Stimulated activated CD8-positive, alpha-beta memory T cell treated with anti-CD3 and anti-CD28 coated beads, Interleukin-2, amount 100 ng/mL, for 1 hour (primary cell): ENCODE results near the gene CDC42BPG.

Source experiments
- DNase-seq, 2 donors: peaks; one replicate each; pipeline ENCODE4 v3.0.0-alpha.2; 2020; ENCODE audit warnings: low read depth in 2 of 2

CDC42BPG gene

GRCh38 chr11:64805481-64805880 is 39.0 kb downstream of the CDC42BPG start:
- DNase-seq = no peak

- DNase-seq = no peak
Measured at GRCh38 chr11:64804346-64805210, 39.9 kb downstream of the CDC42BPG start.

GRCh38 chr11:64803846-64804345 is 40.6 kb downstream of the CDC42BPG start:
- no peak for DNase-seq

GRCh38 chr11:64803158-64803845 is 41.2 kb downstream of the CDC42BPG start, which contains the start of gene MAP4K2:
MAP4K2 (minus strand) TSS chr11:64803214; CDS start chr11:64803149, 65 bp downstream.
- DNase-seq = peak; percentile 68 to 76

- no peak for DNase-seq
Measured at GRCh38 chr11:64802370-64803157, 41.9 kb downstream of the CDC42BPG start.

GRCh38 chr11:64801561-64802369 is 42.7 kb downstream of the CDC42BPG start:
- DNase-seq = no peak

GRCh38 chr11:64801158-64801464 is 43.3 kb downstream of the CDC42BPG start:
- no peak for DNase-seq

GRCh38 chr11:64800303-64801157 is 43.9 kb downstream of the CDC42BPG start:
- no peak for DNase-seq

GRCh38 chr11:64799623-64800302 is 44.7 kb downstream of the CDC42BPG start:
- no peak for DNase-seq

- DNase-seq = no peak
Measured at GRCh38 chr11:64799256-64799622, 45.2 kb downstream of the CDC42BPG start.

GRCh38 chr11:64796757-64797541 is 47.5 kb downstream of the CDC42BPG start:
- DNase-seq = no peak

- no peak for DNase-seq
Measured at GRCh38 chr11:64796047-64796756, 48.3 kb downstream of the CDC42BPG start.

GRCh38 chr11:64794526-64794925 is 49.9 kb downstream of the CDC42BPG start:
- no peak for DNase-seq

GRCh38 chr11:64793271-64794160 is 50.9 kb downstream of the CDC42BPG start:
- no peak for DNase-seq

GRCh38 chr11:64792482-64792881 is 52.0 kb downstream of the CDC42BPG start:
- DNase-seq = no peak

- DNase-seq = no peak
Measured at GRCh38 chr11:64791781-64792291, 52.6 kb downstream of the CDC42BPG start.
